H1 (cell line): ENCODE data around the gene CPZ. TPM values are rescaled to one million over a fixed set of nuclear protein-coding genes. Genes with fewer than 3 reads are reported as not detected.

ENCODE experiments used
- CTCF ChIA-PET: fragments of 300-600 bp; sonication (Branson Sonifier 250); formaldehyde crosslinking; loops from one replicate; lab custom pipeline; 2021; ENCODE audit not compliant: partially characterized antibody; lab: Charles Lee
- POLR2A ChIA-PET: fragments of 300-600 bp; sonication (Branson Sonifier 250); formaldehyde crosslinking; loops from one replicate; lab custom pipeline; 2021; ENCODE audit warnings: inconsistent platforms; ENCODE audit not compliant: partially characterized antibody; lab: Charles Lee
- DNase-seq, 2 experiments: peaks; one replicate each; pipeline versions ENCODE4 v3.0.0 to v3.0.0-alpha.2; 2010 to 2022; ENCODE audit warnings: low spot score in 2 of 2, low read depth in 1 of 2, mixed read lengths in 1 of 2
- FAIRE-seq: peaks from 2 replicates; lab custom pipeline; 2011; peaks lifted over from hg19 to GRCh38; lab: Jason Lieb, UNC
- H2AFZ ChIP-seq: 2 replicates; pipeline ENCODE4 v1.8.1; 2012; ENCODE audit warnings: low read length, inconsistent platforms
- H2AK5ac ChIP-seq: 2 replicates; pipeline ENCODE4 v1.6.1; 2013; ENCODE audit warnings: low read depth, low read length
- H2BK120ac ChIP-seq: replicated peaks from 2 replicates; pipeline ENCODE3; 2013; ENCODE audit warnings: low read depth, low read length, inconsistent platforms
- H2BK12ac ChIP-seq: 2 replicates; pipeline ENCODE4 v1.6.1; 2013; ENCODE audit warnings: low read depth, low read length
- H2BK15ac ChIP-seq: 2 replicates; pipeline ENCODE4 v1.6.1; 2013; ENCODE audit warnings: low read length
- H2BK20ac ChIP-seq: 2 replicates; pipeline ENCODE4 v1.6.1; 2013; ENCODE audit warnings: low read length
- H2BK5ac ChIP-seq: 2 replicates; pipeline ENCODE4 v1.6.1; 2013; ENCODE audit warnings: low read depth, low read length
- H3K14ac ChIP-seq: 2 replicates; pipeline ENCODE4 v1.6.1; 2013; ENCODE audit warnings: inconsistent platforms; ENCODE audit not compliant: insufficient read length
- H3K18ac ChIP-seq: 2 replicates; pipeline ENCODE4 v1.6.1; 2013; ENCODE audit warnings: low read length; ENCODE audit errors: extremely low read depth
- H3K23ac ChIP-seq: 2 replicates; pipeline ENCODE4 v1.6.1; 2013; ENCODE audit warnings: inconsistent platforms; ENCODE audit not compliant: insufficient read length
- H3K23me2 ChIP-seq: 2 replicates; pipeline ENCODE4 v1.6.1; 2013; ENCODE audit warnings: low read depth, low read length
- H3K27ac ChIP-seq: 2 replicates; pipeline ENCODE4 v1.6.1; 2011; ENCODE audit warnings: low read depth, low read length, inconsistent platforms
- H3K27me3 ChIP-seq, 4 experiments: replicated peaks in 1 of 4; 1 replicate in 1 of 4; 2 replicates in 3 of 4; pipeline versions ENCODE4 v1.6.1 to v1.8.1; 2011 to 2013; ENCODE audit warnings: low read length in 3 of 4, mild to moderate bottlenecking in 3 of 4, inconsistent platforms in 2 of 4, mixed read lengths in 2 of 4, moderate library complexity in 1 of 4; ENCODE audit not compliant: control insufficient read depth in 3 of 4, insufficient read depth in 3 of 4; ENCODE audit errors: extremely low read depth in 1 of 4
- H3K36me3 ChIP-seq, 4 experiments: 2 replicates each; pipeline versions ENCODE4 v1.6.1 to v1.8.1; 2011 to 2013; ENCODE audit warnings: mild to moderate bottlenecking in 4 of 4, low read length in 3 of 4, moderate library complexity in 2 of 4, control low read depth in 1 of 4, inconsistent platforms in 1 of 4; ENCODE audit not compliant: insufficient read depth in 4 of 4, control insufficient read depth in 2 of 4
- H3K4ac ChIP-seq: replicated peaks from 2 replicates; pipeline ENCODE3; 2013; ENCODE audit warnings: low read length, low read depth, mixed read lengths, inconsistent platforms; ENCODE audit not compliant: insufficient read length
- H3K4me1 ChIP-seq, 4 experiments: replicated peaks in 1 of 4; 1 replicate in 1 of 4; 2 replicates in 3 of 4; pipeline versions ENCODE4 v1.6.1 to v1.8.1; 2011 to 2013; ENCODE audit warnings: low read length in 3 of 4, inconsistent platforms in 2 of 4, mixed read lengths in 1 of 4; ENCODE audit not compliant: insufficient read depth in 4 of 4, control insufficient read depth in 3 of 4
- H3K4me2 ChIP-seq, 2 experiments: 2 replicates each; pipeline versions ENCODE4 v1.6.1 to v1.8.1; 2011 to 2013; ENCODE audit warnings: low read depth in 2 of 2, low read length in 2 of 2, control low read depth in 1 of 2, inconsistent platforms in 1 of 2, mild to moderate bottlenecking in 1 of 2; ENCODE audit not compliant: insufficient read depth in 1 of 2
- H3K4me3 ChIP-seq, 4 experiments: fragments of 200-600, 300-600 bp in 1 of 4; sonication (generic), shearing (Covaris generic), sonication (Bioruptor Twin) in 1 of 4; 2 replicates each; pipeline versions ENCODE4 v1.5.1 to v1.8.1; 2011 to 2016; ENCODE audit warnings: low read length in 4 of 4, low read depth in 3 of 4, control low read depth in 2 of 4, inconsistent platforms in 2 of 4, mild to moderate bottlenecking in 2 of 4, mixed read lengths in 1 of 4, moderate library complexity in 1 of 4; ENCODE audit not compliant: insufficient read depth in 2 of 4; ENCODE audit errors: extremely low read depth in 1 of 4
- H3K56ac ChIP-seq: replicated peaks from 2 replicates; pipeline ENCODE3; 2013; ENCODE audit warnings: low read depth, mild to moderate bottlenecking, mixed read lengths, low read length, inconsistent platforms; ENCODE audit not compliant: insufficient read length
- H3K79me1 ChIP-seq: 2 replicates; pipeline ENCODE4 v1.6.1; 2013; ENCODE audit warnings: low read depth, low read length, control low read depth
- H3K79me2 ChIP-seq, 2 experiments: 2 replicates each; pipeline versions ENCODE4 v1.6.1 to v1.8.1; 2012 to 2013; ENCODE audit warnings: low read length in 2 of 2, mild to moderate bottlenecking in 2 of 2, inconsistent platforms in 1 of 2; ENCODE audit not compliant: insufficient read depth in 2 of 2, control insufficient read depth in 1 of 2
- H3K9ac ChIP-seq, 4 experiments: replicated peaks in 1 of 4; 1 replicate in 1 of 4; 2 replicates in 3 of 4; pipeline versions ENCODE4 v1.6.1 to v1.8.1; 2011 to 2013; ENCODE audit warnings: low read depth in 3 of 4, low read length in 3 of 4, control low read depth in 2 of 4, mild to moderate bottlenecking in 2 of 4, moderate library complexity in 2 of 4, inconsistent platforms in 1 of 4; ENCODE audit errors: extremely low read depth in 1 of 4
- H3K9me3 ChIP-seq, 2 experiments: 2 replicates each; pipeline versions ENCODE4 v1.6.1 to v1.8.1; 2012 to 2013; ENCODE audit warnings: mild to moderate bottlenecking in 2 of 2, moderate library complexity in 2 of 2, control low read depth in 1 of 2, inconsistent platforms in 1 of 2, low read depth in 1 of 2, low read length in 1 of 2, mixed read lengths in 1 of 2; ENCODE audit not compliant: insufficient read depth in 2 of 2
- H4K20me1 ChIP-seq, 2 experiments: replicated peaks in 1 of 2; 2 replicates each; pipeline versions ENCODE3 to v1.8.1; 2011 to 2013; ENCODE audit warnings: inconsistent platforms in 2 of 2, low read length in 2 of 2, mild to moderate bottlenecking in 1 of 2; ENCODE audit not compliant: insufficient read depth in 2 of 2, control insufficient read depth in 1 of 2
- H4K5ac ChIP-seq: 2 replicates; pipeline ENCODE4 v1.6.1; 2013; ENCODE audit warnings: low read length, low read depth, mixed read lengths, inconsistent platforms; ENCODE audit not compliant: insufficient read length
- H4K8ac ChIP-seq: 2 replicates; pipeline ENCODE4 v1.8.0; 2013; ENCODE audit warnings: mild to moderate bottlenecking, moderate library complexity, low read length, inconsistent platforms; ENCODE audit not compliant: insufficient read depth; ENCODE audit errors: extremely low read depth
- H4K91ac ChIP-seq: replicated peaks from 2 replicates; pipeline ENCODE3; 2013; ENCODE audit warnings: low read length, mixed read lengths, inconsistent platforms; ENCODE audit not compliant: insufficient read length
- KDM4A ChIP-seq: IDR thresholded peaks from one replicate; pipeline ENCODE4 v1.7.1; 2012; ENCODE audit warnings: low read depth, mild to moderate bottlenecking, moderate library complexity, low read length, inconsistent platforms; ENCODE audit not compliant: severe bottlenecking
- WGBS, 2 experiments: shearing (Covaris generic) in 1 of 2; methylation state at CpG; one replicate each; pipeline versions ENCODE4 v1.1.6 to v1.1.7; 2013 to 2015; ENCODE audit warnings: low lambda C conversion rate in 2 of 2, mixed read lengths in 2 of 2, inconsistent platforms in 1 of 2, low coverage in 1 of 2, missing lambda C conversion rate in 1 of 2; ENCODE audit not compliant: insufficient replicate concordance in 2 of 2, insufficient coverage in 1 of 2, insufficient read length in 1 of 2; ENCODE audit errors: extremely low coverage in 1 of 2, missing lambda C conversion rate in 1 of 2; 5-methylcytosine and 5-hydroxymethylcytosine counted together
- polyA plus RNA-seq, 7 experiments: library from polyadenylated mRNA; depleted of rRNA in 3 of 7; stranded (reverse) in 5 of 7; unstranded in 2 of 7; fragments of >200 nt in 5 of 7; fragments of 200-250 nt in 2 of 7; gene quantifications; 1 replicate in 5 of 7; 2 replicates in 1 of 7; 4 replicates in 1 of 7; pipeline versions ENCODE4 v1.2.1 to v1.2.3, GENCODE V29; 2011 to 2013; ENCODE audit warnings: missing spikeins in 2 of 7, mixed read lengths in 2 of 7
- total RNA-seq: library from RNA; stranded (reverse); fragmentation: NEBNext Ultra II Directional; extraction: Animal tissue kit (Norgen Biotek cat#: 25700); gene quantifications from 2 replicates; pipeline ENCODE4 v1.2.1, GENCODE V29; 2021

Gene CPZ
- total and polyA plus RNA-seq, 2 of the 8 experiments (the other 6 are each of a cell fraction or from before 2014, with no cell fraction given), result 28.8 to 40.7 TPM

DNA sequence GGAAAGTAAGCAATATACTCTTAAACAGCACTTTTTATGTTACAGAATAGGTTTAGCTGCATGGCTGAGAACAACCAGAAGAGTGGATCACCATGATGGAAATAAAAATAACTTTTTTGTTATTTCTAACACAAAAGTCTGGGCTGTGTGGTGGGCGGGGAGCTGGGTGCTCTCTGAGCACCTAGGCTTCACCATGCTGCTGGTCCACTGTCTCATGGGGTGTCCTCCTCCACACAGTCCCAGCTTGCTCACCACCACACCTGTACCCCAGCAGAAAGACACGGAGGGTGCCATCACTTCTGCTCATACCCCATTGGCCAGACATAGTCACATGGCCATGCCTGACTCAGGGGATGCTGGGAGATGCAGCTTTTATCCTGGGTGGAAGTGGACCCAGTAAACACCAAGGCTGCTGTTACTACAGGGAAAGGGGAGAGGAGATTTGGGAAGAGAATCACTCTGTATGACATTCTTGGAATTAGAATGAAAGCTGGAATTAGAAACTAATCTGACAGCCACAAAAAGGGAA, 45.0 kb downstream of the CPZ start:
- H2BK120ac ChIP-seq, result no peak overlapping the region
- H3K56ac ChIP-seq, result no peak overlapping the region
- H3K18ac ChIP-seq, result no peak overlapping the region
- H2AK5ac ChIP-seq, result no peak overlapping the region
- DNase-seq (no peak), FAIRE-seq (no peak)
- H3K27me3 ChIP-seq, result 0 out of 7 replicates have a peak, but pooled peaks cover 0 to 3% (median 0%) of the 10 kb centered on the region in 4 experiments
- no peaks in the 10 kb centered on the region; a peak in 1 of 7 replicates for H3K4me1 ChIP-seq
- ChIA-PET CTCF (interaction anchor here (0.7 to 1.2 kb wide), 4 partner anchors 9 to 280 kb away, joined by 3 to 4 read pairs (median 4); no protein-coding TSS in a partner anchor), POLR2A (no interaction called here)
- no peak overlapping the region for H3K27ac ChIP-seq
- H2BK20ac ChIP-seq, result no peak overlapping the region
- no peak overlapping the region for H3K4ac ChIP-seq
- H3K14ac ChIP-seq, result no peak overlapping the region
- H3K4me3 ChIP-seq, result no peak overlapping the region
- H2BK5ac ChIP-seq, result no peak overlapping the region
- no peak overlapping the region for H4K8ac ChIP-seq
- H3K79me1 ChIP-seq, result no peaks in the 10 kb centered on the region
- H4K20me1 ChIP-seq, result peaks cover 0 to 2% of the 10 kb centered on the region in 2 experiments
- H3K4me2 ChIP-seq, result no peak overlapping the region
- no peaks in the 10 kb centered on the region for H3K79me2 ChIP-seq
- no peak overlapping the region for H2AFZ ChIP-seq
- 73% methylated on average over 2 of the region's 2 CpGs; no CpG with 5 or more reads in 1 of the 2 experiments for WGBS, 2 experiments
- H3K9ac ChIP-seq, result no peak overlapping the region
- no peaks in the 10 kb centered on the region for H3K9me3 ChIP-seq
- no peak overlapping the region for H2BK15ac ChIP-seq
- H4K91ac ChIP-seq, result no peak overlapping the region
- H2BK12ac ChIP-seq, result no peak overlapping the region
- H3K23me2 ChIP-seq, result no peaks in the 10 kb centered on the region
- H3K23ac ChIP-seq, result no peak overlapping the region
- H3K36me3 ChIP-seq, result no peaks in the 10 kb centered on the region
- TF ChIP-seq KDM4A, result no peak
- H4K5ac ChIP-seq, result no peak overlapping the region
